Common myeloid progenitor, CD34-positive (primary cell): Measurements from ENCODE around the gene MAFG.
A peak's percentile ranks its signal among the peaks of the same experiment; 100 is the strongest.

Experiments used
- CTCF ChIA-PET: fragments of 350-600 bp; sonication (Branson Sonifier 250); formaldehyde crosslinking; loops from one replicate; lab custom pipeline; 2021; ENCODE audit warnings: antibody characterized with exemption; lab: Charles Lee
- POLR2A ChIA-PET: fragments of 350-600 bp; sonication (Branson Sonifier 250); formaldehyde crosslinking; loops from one replicate; lab custom pipeline; 2021; ENCODE audit warnings: antibody characterized with exemption; lab: Charles Lee
- DNase-seq, 3 donors: peaks; one replicate each; pipeline versions ENCODE4 v3.0.0 to v3.0.0-alpha.2; 2013
- H3K27ac ChIP-seq, 2 experiments: 1 replicate in 1 of 2; 2 replicates in 1 of 2; pipeline ENCODE4 v1.7.0; 2013; ENCODE audit warnings: inconsistent platforms in 2 of 2, low read length in 2 of 2, mild to moderate bottlenecking in 2 of 2, low read depth in 1 of 2, moderate library complexity in 1 of 2; ENCODE audit not compliant: severe bottlenecking in 2 of 2, insufficient read depth in 1 of 2, poor library complexity in 1 of 2
- H3K27me3 ChIP-seq, 5 experiments: replicated peaks in 2 of 5; 1 replicate in 3 of 5; 2 replicates in 2 of 5; pipeline versions ENCODE4 v1.6.1 to v1.7.0; 2013; ENCODE audit warnings: low read length in 4 of 5, mild to moderate bottlenecking in 2 of 5, moderate library complexity in 2 of 5, inconsistent platforms in 1 of 5; ENCODE audit not compliant: insufficient read depth in 5 of 5, control insufficient read depth in 4 of 5
- H3K36me3 ChIP-seq, 4 experiments: 1 replicate in 2 of 4; 2 replicates in 2 of 4; pipeline versions ENCODE4 v1.6.1 to v1.7.0; 2013; ENCODE audit warnings: low read length in 3 of 4, control low read depth in 1 of 4, mild to moderate bottlenecking in 1 of 4; ENCODE audit not compliant: control insufficient read depth in 4 of 4, insufficient read depth in 4 of 4
- H3K4me1 ChIP-seq, 4 experiments: 1 replicate in 3 of 4; 2 replicates in 1 of 4; pipeline versions ENCODE4 v1.6.1 to v1.7.1; 2013; ENCODE audit warnings: low read length in 3 of 4, mild to moderate bottlenecking in 3 of 4, control low read depth in 1 of 4, inconsistent platforms in 1 of 4, moderate library complexity in 1 of 4; ENCODE audit not compliant: control insufficient read depth in 4 of 4, insufficient read depth in 4 of 4; ENCODE audit errors: control extremely low read depth in 1 of 4
- H3K4me3 ChIP-seq, 7 experiments: 1 replicate in 4 of 7; 2 replicates in 3 of 7; pipeline versions ENCODE4 v1.5.1 to v1.7.0; 2013; ENCODE audit warnings: mild to moderate bottlenecking in 7 of 7, low read length in 6 of 7, moderate library complexity in 6 of 7, inconsistent platforms in 2 of 7, low read depth in 2 of 7, control low read depth in 1 of 7; ENCODE audit not compliant: insufficient read depth in 4 of 7, control insufficient read depth in 1 of 7; ENCODE audit errors: extremely low read depth in 1 of 7
- H3K9me3 ChIP-seq, 5 experiments: 1 replicate in 4 of 5; 2 replicates in 1 of 5; pipeline versions ENCODE4 v1.6.1 to v1.7.1; 2013; ENCODE audit warnings: low read length in 4 of 5, mild to moderate bottlenecking in 2 of 5, inconsistent platforms in 1 of 5, low read depth in 1 of 5, moderate library complexity in 1 of 5; ENCODE audit not compliant: control insufficient read depth in 4 of 5, insufficient read depth in 2 of 5; ENCODE audit errors: control extremely low read depth in 1 of 5
- WGBS: methylation state at CpG from one replicate; pipeline ENCODE4 v1.1.5; 2013; ENCODE audit not compliant: insufficient coverage; 5-methylcytosine and 5-hydroxymethylcytosine counted together

Gene MAFG

GRCh38 chr17:81916234-81917001, 11.1 kb downstream of the MAFG start:
- peak in 1 of 3 donors; percentile 41 for DNase-seq
- H3K4me3 ChIP-seq: peak overlapping the region in 5 of 7 experiments; percentile 9 to 88 (median 79)
- ChIA-PET CTCF (interaction anchor here (1.3 to 2.2 kb wide), 4 partner anchors 10 to 47 kb away, joined by 3 to 8 read pairs (median 5); partner anchors contain the start of gene MAFG), POLR2A (interaction anchor here (0.8 kb wide), 1 partner anchor 56 kb away, joined by 3 read pairs; the partner anchor contains the start of gene P4HB)
- H3K9me3 ChIP-seq: no peaks in the 10 kb centered on the region
- H3K36me3 ChIP-seq: peaks cover 5 to 76% (median 53%) of the 10 kb centered on the region in 4 experiments
- H3K4me1 ChIP-seq: peaks cover 9 to 49% (median 33%) of the 10 kb centered on the region in 4 experiments
- H3K27ac ChIP-seq: no peak overlapping the region
- no peaks in the 10 kb centered on the region for H3K27me3 ChIP-seq
- 87% methylated on average over 16 of the region's 21 CpGs for WGBS

DNA sequence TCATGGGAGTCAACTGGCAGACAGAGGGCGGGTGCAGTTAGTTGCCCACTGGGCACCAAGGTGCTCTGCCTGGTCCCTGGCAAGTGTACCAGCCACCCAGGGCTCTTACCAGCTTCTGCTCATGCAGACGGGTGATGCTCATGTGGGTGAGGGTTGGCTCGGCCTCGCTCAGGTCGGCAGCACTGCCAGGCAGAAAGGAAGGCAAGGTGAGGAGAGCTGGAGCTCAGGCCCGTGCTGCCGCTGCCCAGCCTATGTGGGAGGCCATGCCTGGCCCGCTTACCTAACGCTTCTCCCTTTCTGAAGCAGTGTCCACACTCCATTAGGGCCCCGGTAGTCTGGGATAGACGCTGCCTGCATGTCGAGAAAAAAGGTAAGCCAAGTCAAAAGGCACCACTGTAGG, 12.2 kb downstream of the MAFG start:
- H3K27ac ChIP-seq: no peak overlapping the region
- H3K4me3 ChIP-seq: no peak overlapping the region
- ChIA-PET CTCF (interaction anchor here (1.9 kb wide), 1 partner anchor 46 kb away, joined by 5 read pairs; no protein-coding TSS in a partner anchor), POLR2A (no interaction called here)
- H3K9me3 ChIP-seq: no peaks in the 10 kb centered on the region
- 96% methylated on average over 12 of the region's 12 CpGs for WGBS
- DNase-seq: no peak
- no peaks in the 10 kb centered on the region for H3K27me3 ChIP-seq
- peaks cover 9 to 42% (median 34%) of the 10 kb centered on the region in 4 experiments for H3K4me1 ChIP-seq
- peaks cover 5 to 66% (median 43%) of the 10 kb centered on the region in 4 experiments for H3K36me3 ChIP-seq

GRCh38 chr17:81914103-81914850, 13.3 kb downstream of the MAFG start:
- no peak overlapping the region for H3K27ac ChIP-seq
- peaks cover 5 to 59% (median 37%) of the 10 kb centered on the region in 4 experiments for H3K36me3 ChIP-seq
- no peak overlapping the region for H3K4me3 ChIP-seq
- peaks cover 9 to 43% (median 35%) of the 10 kb centered on the region in 4 experiments for H3K4me1 ChIP-seq
- no peak for DNase-seq
- peaks cover 0 to 2% (median 0%) of the 10 kb centered on the region in 5 experiments for H3K27me3 ChIP-seq
- CTCF ChIA-PET: interaction anchor here (1.5 to 2.1 kb wide), 4 partner anchors 9 to 45 kb away, joined by 3 to 12 read pairs (median 6); partner anchors contain the start of gene MAFG
- POLR2A ChIA-PET: no interaction called here
- H3K9me3 ChIP-seq: no peaks in the 10 kb centered on the region
- over 99% methylated on average over 27 of the region's 36 CpGs for WGBS

DNA sequence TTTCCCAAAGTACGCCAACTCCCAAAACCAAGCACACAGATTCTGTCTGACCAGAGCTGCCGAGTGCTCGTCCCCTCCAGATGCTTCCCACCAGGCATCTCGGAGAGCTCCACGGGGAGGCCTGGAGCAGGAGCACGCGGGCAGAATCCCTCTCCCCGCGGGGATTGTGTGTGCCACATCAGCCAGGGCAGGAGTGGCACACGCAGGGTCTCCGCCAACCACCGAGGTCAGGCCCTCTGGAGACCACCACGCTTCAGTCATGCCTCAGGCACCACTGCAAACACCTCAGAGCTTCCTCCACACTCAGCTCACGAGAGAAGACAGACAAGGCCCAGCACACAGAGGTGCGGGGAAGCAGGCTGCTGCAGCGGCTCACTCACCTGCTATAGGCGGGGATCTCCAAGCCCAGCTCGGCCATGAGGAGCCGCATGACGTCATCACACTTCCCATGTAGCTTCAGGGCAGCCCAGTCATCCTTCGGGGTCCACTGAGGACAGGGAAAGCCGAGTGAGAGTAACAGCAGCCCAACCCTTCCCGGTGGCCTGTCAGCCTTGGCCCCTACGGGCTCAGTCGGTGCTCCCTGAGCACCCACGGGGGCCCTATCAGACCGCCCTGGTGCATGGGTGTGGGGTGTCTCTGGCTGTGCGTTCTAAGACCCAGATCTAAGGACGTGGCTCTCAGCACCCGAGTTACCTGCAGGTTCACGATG, 14.0 kb downstream of the MAFG start:
- ChIA-PET CTCF (interaction anchor here (1.5 to 2.1 kb wide), 3 partner anchors 10 to 14 kb away, joined by 3 to 12 read pairs (median 7); partner anchors contain the start of gene MAFG), POLR2A (interaction anchor here (0.7 kb wide), 1 partner anchor 13 kb away, joined by 3 read pairs; no protein-coding TSS in a partner anchor)
- peaks cover 9 to 37% (median 28%) of the 10 kb centered on the region in 4 experiments for H3K4me1 ChIP-seq
- H3K27ac ChIP-seq: no peak overlapping the region
- H3K4me3 ChIP-seq: no peak overlapping the region
- H3K9me3 ChIP-seq: no peaks in the 10 kb centered on the region
- DNase-seq: no peak
- over 99% methylated on average over 26 of the region's 31 CpGs for WGBS
- peaks cover 5 to 61% (median 36%) of the 10 kb centered on the region in 4 experiments for H3K36me3 ChIP-seq
- peaks cover 0 to 2% (median 0%) of the 10 kb centered on the region in 5 experiments for H3K27me3 ChIP-seq

- Histone ChIP-seq H3K4me3 (no peak overlapping the region), H3K4me1 (peaks cover 9 to 32% (median 23%) of the 10 kb centered on the region in 4 experiments), H3K27ac (no peak overlapping the region), H3K9me3 (no peaks in the 10 kb centered on the region), H3K27me3 (peaks cover 0 to 2% (median 0%) of the 10 kb centered on the region in 5 experiments), H3K36me3 (peaks cover 5 to 70% (median 43%) of the 10 kb centered on the region in 4 experiments)
- no peak for DNase-seq
- ChIA-PET CTCF (interaction anchor here (1.5 to 2.1 kb wide), 3 partner anchors 11 to 15 kb away, joined by 3 to 12 read pairs (median 7); partner anchors contain the start of gene MAFG), POLR2A (interaction anchor here (0.7 to 1.0 kb wide), 2 partner anchors 14 to 101 kb away, joined by 3 read pairs; no protein-coding TSS in a partner anchor)
- WGBS: 94% methylated on average over 25 of the region's 32 CpGs
Measured at GRCh38 chr17:81912441-81913309, 14.9 kb downstream of the MAFG start.
